Muscle of leg (tissue), 11 donors: ENCODE results near the gene BTNL9. TPM values are rescaled to one million over a fixed set of nuclear protein-coding genes. Genes with fewer than 3 reads are reported as not detected.
"Not testable (repeated sequence)": the region's sequence is repeated elsewhere in the genome, so short reads cannot be mapped to it uniquely, and the experiment has no call there.

ENCODE experiments used
- DNase-seq: peaks from one replicate; pipeline ENCODE4 v3.0.0; 2013
- H3K27ac ChIP-seq: one replicate; pipeline ENCODE4 v1.5.1; 2013; ENCODE audit warnings: mild to moderate bottlenecking, low read length, control low read depth
- H3K27me3 ChIP-seq: one replicate; pipeline ENCODE4 v1.6.1; 2013; ENCODE audit warnings: low read length; ENCODE audit not compliant: control insufficient read depth, insufficient read depth
- H3K36me3 ChIP-seq: one replicate; pipeline ENCODE4 v1.6.1; 2013; ENCODE audit warnings: low read length; ENCODE audit not compliant: control insufficient read depth, insufficient read depth
- H3K4me1 ChIP-seq: one replicate; pipeline ENCODE4 v1.6.1; 2013; ENCODE audit warnings: low read length; ENCODE audit not compliant: control insufficient read depth, insufficient read depth
- H3K4me3 ChIP-seq: one replicate; pipeline ENCODE4 v1.5.1; 2013; ENCODE audit warnings: low read length, control low read depth
- H3K9me3 ChIP-seq: replicated peaks from 2 replicates; pipeline ENCODE4 v1.6.1; 2013; ENCODE audit warnings: low read depth, low read length; ENCODE audit not compliant: control insufficient read depth
- WGBS: methylation state at CpG from one replicate; pipeline ENCODE4 v1.1.5; 2013; ENCODE audit warnings: missing lambda C conversion rate; ENCODE audit not compliant: insufficient coverage; 5-methylcytosine and 5-hydroxymethylcytosine counted together
- polyA plus RNA-seq, 8 donors: library from polyadenylated mRNA; unstranded; fragments of 120-200 nt; gene quantifications; one replicate each; pipeline versions ENCODE4 v1.2.1 to v1.2.3, GENCODE V29; 2013; ENCODE audit warnings: inconsistent platforms in 1 of 8, low replicate concordance in 1 of 8; ENCODE audit not compliant: insufficient read length in 8 of 8, insufficient read depth in 1 of 8
- total RNA-seq: library from RNA; stranded (reverse); fragments of 120-200 nt; gene quantifications from one replicate; pipeline ENCODE4 v1.2.4, GENCODE V29; 2013

The BTNL9 gene
- total and polyA plus RNA-seq, 9 donors = 5.3 to 23.6 (median 10.4) TPM

DNA sequence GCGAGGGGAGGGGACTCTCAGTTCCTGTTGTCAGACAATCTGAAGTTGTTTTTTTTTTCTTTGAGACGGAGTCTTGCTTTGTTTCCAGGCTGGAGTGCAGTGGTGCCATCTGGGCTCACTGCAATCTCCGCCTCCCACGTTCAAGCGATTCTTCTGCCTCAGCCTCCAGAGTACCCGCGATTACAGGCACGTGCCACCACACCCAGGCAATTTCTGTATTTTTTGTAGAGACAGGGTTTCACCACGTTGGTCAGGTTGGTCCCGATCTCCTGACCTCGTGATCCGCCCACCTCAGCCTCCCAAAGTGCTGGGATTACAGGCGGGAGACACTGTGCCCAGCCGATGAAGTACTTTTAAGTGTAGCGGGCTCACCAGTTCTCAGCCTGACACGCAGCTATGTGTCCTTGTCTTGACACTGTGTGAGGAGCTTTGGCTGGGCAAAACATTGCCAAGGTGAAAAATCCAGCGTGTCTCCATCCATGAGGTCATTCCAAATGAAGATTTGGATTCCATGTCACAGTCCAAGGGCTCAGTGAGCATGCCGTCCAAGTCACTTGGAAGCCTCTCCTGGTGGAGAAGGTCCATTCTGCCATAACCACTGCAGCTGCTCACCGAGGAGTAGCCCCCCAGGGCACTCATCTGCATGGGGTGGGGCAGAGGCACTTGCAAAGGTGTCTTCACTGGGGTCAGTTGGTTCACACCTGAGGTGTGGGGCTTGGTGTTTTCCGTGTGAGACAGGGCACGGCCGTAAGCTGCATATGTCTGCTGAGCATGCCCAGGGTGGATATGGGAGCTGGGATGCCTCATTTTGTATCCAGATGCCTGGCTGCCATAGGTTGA lies 58.9 kb downstream of the BTNL9 start:
- H3K27ac ChIP-seq = no peak overlapping the region
- no peak for DNase-seq
- 17% methylated on average over 17 of the region's 22 CpGs for WGBS
- no peak overlapping the region for H3K4me3 ChIP-seq
- H3K4me1 ChIP-seq = no peaks in the 10 kb centered on the region
- no peaks in the 10 kb centered on the region for H3K36me3 ChIP-seq
- peaks cover 21% of the 10 kb centered on the region for H3K27me3 ChIP-seq
- no peaks in the 10 kb centered on the region for H3K9me3 ChIP-seq

DNA sequence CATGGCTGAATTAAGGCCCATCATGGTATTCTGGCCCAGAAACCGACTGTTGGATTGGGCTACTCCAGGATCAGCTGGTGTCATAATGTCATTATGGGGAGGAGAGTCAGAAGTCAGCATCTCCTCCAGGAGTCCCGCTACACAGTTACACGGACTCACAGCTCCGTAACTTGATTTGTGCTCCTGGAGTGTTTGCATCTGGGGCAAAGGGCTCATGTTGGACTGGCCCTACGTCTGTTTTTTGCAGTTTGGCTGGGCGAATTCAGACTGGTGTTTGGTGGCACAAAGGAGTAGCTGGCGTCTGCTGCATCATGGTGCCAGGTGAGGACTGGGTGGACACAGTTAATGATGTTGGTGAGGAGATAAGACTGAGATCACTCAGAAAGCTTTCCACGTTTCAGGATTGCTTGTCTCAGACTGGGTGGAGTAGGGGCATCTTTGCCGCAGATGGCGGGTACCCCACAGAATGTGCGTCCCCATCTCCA lies 59.6 kb downstream of the BTNL9 start:
- 39% methylated on average over 6 of the region's 11 CpGs for WGBS
- Histone ChIP-seq H3K4me3 (no peak overlapping the region), H3K36me3 (no peaks in the 10 kb centered on the region), H3K9me3 (no peaks in the 10 kb centered on the region), H3K27ac (no peak overlapping the region), H3K4me1 (no peaks in the 10 kb centered on the region), H3K27me3 (peaks cover 28% of the 10 kb centered on the region)
- DNase-seq = no peak

DNA sequence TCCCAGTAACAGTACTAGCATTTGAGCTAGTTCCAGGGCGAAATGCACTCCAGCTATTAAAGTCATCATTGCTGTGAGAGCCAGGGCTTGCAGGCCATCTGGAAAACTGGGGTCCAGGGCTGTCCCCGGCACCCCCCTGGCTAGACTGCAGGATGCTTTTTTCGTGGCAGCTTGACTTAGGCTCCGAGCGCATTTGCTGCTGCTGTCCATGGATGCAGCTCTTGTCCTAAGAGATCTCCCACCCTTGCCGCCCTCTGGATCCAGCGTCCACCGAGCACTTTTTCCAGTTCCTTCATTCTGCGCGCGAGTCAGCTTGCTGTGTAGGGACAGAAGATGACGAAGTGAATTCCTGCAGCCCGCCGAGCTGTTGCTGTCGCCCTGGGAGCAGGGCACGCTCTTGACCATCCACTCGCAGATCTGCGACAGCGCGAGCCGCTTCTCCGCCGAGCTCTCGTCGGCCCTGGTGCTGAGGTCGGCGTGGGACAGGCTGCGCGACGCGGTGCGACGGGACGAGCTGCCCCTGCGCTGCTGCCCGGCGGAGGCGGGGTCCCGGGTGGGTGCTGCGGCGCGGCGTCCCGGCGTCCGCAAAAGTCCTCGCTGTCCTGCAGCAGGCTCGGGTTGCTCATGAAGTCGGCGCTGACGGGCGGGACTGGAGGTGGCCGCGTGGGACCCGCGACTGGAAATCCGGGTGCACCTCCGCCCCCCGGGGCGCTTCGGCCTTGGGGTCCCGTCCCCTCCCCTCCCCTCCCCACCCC lies 60.2 kb downstream of the BTNL9 start:
- Histone ChIP-seq H3K27ac (no peak overlapping the region), H3K27me3 (peaks cover 33% of the 10 kb centered on the region), H3K4me3 (no peak overlapping the region), H3K36me3 (no peaks in the 10 kb centered on the region), H3K9me3 (no peaks in the 10 kb centered on the region), H3K4me1 (no peaks in the 10 kb centered on the region)
- 2% methylated on average over 52 of the region's 62 CpGs for WGBS
- no peak for DNase-seq

GRCh38 chr5:181101030-181101641 lies 61.1 kb downstream of the BTNL9 start:
- not testable (repeated sequence) for H3K36me3 ChIP-seq, DNase-seq, H3K4me1 ChIP-seq, H3K4me3 ChIP-seq, H3K27ac ChIP-seq, H3K9me3 ChIP-seq
- WGBS = no CpG with 5 or more reads among the region's 54 CpGs
- H3K27me3 ChIP-seq = peaks cover 39% of the 10 kb centered on the region

DNA sequence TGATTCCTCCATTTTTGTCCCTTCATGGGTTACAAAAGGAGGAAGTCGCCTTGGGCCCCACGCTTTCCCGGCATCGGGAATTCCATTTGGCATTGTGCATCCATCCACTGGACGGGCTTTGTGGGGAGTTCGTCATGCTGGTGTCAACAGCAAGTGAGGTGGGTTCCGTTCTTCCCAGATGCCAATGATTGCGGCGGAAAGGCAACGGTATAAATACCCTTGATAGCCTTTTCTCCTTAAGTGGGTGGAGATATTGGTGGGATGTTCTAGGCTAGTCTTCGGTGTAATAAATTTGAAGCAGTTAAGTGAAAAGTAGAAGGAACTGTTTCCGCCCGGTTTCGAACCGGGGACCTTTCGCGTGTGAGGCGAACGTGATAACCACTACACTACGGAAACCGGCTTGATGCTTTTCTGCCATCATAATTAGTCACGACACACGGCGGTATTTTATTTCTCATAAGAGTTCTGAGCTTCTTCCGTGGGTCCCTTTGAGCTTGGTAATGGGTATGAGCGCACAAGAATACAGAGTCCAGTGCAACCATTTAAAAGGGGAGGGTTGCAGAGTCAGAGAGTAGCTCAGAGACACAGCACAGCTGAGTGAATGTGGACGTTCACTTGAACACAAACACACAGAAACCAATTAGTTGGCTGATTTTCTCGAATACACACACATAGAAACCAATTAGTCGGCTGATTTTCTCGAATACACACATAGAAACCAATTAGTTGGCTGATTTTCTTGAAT lies 62.0 kb downstream of the BTNL9 start:
- DNase-seq, H3K27ac ChIP-seq, H3K36me3 ChIP-seq, H3K4me1 ChIP-seq, H3K9me3 ChIP-seq, H3K4me3 ChIP-seq: not testable (repeated sequence)
- no CpG with 5 or more reads among the region's 30 CpGs for WGBS
- peaks cover 46% of the 10 kb centered on the region for H3K27me3 ChIP-seq

DNA sequence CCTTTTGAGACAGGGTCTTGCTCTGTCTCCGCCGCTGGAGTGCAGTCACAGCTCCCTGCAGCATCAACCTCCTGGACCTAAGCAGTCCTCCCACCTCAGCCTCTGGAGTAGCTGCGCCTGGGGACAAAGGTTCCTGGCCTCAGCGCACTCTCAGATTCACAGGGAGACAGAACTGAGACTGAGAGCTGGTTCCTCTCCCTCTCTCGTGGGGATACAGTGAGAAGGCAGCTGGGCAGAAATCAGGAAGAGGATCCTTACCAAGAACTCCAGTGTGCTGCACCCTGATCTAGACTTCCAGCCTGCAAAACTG lies 64.1 kb downstream of the BTNL9 start:
- not testable (repeated sequence) for H3K9me3 ChIP-seq, H3K36me3 ChIP-seq, H3K4me3 ChIP-seq, H3K4me1 ChIP-seq, H3K27ac ChIP-seq, DNase-seq
- 0% methylated on average over 2 of the region's 5 CpGs for WGBS
- H3K27me3 ChIP-seq = peaks cover 60% of the 10 kb centered on the region

DNA sequence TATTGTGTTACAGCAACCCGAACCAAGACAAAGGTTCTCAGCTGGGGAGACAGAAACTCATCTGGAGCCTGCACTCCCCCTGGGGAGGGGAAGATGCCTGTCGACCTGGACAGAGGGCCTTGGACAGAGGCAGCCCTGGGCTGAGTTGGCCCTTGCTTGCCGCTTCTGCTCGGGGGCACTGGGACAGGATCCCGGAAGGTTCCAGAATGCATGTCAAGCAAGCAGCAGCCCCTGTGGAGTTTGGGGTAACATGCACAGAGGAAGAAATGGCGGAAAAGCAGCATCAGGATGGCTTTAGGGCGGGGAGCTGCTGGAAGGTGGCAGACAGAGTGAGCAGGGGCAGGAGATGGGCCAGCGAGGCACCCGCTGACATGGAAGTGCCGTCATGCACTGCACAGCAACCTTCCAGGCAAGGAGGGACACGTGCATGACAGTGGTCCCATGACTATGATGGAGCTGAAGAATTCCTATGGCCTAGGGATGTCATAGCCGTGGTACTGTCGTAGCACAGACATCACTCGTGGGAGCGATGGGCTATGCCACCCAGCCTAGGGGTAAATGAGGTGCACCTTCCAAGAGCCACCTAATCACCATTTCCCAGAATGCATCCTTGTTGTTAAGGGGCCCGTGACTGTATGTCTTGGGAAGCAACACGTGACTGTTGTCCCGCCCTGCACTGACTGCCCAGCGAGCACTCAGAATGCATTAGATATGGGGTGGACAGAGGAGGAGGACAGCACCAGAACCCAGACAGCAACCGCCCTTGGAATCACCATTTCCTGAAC lies 64.7 kb downstream of the BTNL9 start:
- 28% methylated on average over 6 of the region's 20 CpGs for WGBS
- not testable (repeated sequence) for H3K9me3 ChIP-seq

DNA sequence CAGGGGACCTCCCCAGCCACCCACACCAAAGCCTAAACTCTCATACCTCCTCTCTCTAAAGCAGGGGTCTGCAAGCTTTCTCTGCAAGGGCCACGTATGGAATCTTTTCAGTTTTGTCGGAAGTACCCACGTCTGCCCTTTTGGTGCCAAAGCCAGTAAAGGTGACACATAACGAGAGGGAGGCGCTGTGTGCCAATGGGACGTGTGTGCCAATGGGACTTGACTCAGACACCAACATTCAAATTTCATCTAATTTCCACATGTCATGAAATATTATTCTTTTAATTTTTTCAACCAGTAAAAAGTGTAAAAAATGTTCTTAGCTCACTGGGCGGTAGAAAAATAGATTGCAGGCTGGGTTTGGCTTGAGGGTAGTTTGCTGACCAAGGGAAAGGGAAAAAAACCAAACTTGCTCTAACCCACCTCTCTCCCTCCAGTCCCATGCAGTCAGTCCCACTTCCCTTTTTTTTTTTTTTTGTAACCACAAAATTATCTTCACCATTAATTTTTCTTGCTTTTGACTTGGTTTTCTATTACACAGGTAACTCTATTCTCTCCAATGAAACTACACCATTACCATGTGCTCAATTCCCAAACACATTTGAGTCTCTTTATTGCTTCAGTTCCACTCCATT lies 65.4 kb downstream of the BTNL9 start:
- H3K9me3 ChIP-seq = no peaks in the 10 kb centered on the region
- no peaks in the 10 kb centered on the region for H3K4me1 ChIP-seq
- no peak for DNase-seq
- H3K4me3 ChIP-seq = no peak overlapping the region
- no peaks in the 10 kb centered on the region for H3K36me3 ChIP-seq
- H3K27ac ChIP-seq = no peak overlapping the region
- 13% methylated on average over 1 of the region's 7 CpGs for WGBS
- H3K27me3 ChIP-seq = peaks cover 56% of the 10 kb centered on the region

More for the DNA sequence above, 64.7 kb downstream of the BTNL9 start:
- not testable (repeated sequence) for H3K4me3 ChIP-seq, H3K4me1 ChIP-seq, H3K27ac ChIP-seq, H3K36me3 ChIP-seq, DNase-seq
- H3K27me3 ChIP-seq = peaks cover 60% of the 10 kb centered on the region

DNA sequence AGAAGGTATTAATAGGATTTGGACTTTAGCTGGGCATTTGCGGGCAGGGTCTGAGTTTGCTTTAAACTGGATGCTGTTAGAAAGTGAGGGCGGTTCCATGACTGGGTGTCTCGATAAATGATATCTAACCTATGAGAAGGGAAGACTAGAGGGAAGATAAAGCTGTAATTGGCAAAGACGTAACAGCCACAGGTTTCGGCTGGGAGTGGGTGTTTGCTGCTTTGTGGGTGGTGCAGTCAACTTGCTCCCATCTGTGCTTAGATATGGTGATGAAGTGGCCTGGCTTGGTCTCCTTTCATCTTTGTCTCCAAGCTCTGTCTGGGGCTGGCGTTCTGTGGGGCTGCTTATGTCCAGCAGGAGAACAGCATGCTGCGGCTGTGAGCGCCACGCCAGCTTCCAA lies 67.6 kb downstream of the BTNL9 start:
- Histone ChIP-seq H3K27ac (no peak overlapping the region), H3K4me1 (no peaks in the 10 kb centered on the region), H3K9me3 (no peaks in the 10 kb centered on the region), H3K36me3 (no peaks in the 10 kb centered on the region), H3K4me3 (no peak overlapping the region), H3K27me3 (peaks cover 71% of the 10 kb centered on the region)
- WGBS = 70% methylated on average over 9 of the region's 9 CpGs
- no peak for DNase-seq
